Colonic mucosa (tissue), 4 donors: ENCODE results near the gene SMCO4. TPM values are rescaled to one million over a fixed set of nuclear protein-coding genes. Genes with fewer than 3 reads are reported as not detected.

Experiments
- DNase-seq: peaks from one replicate; pipeline ENCODE4 v3.0.0-alpha.2; 2020
- H3K27ac ChIP-seq: fragments of 200-600 bp; one replicate; pipeline ENCODE4 v1.8.0; 2021
- H3K27me3 ChIP-seq: fragments of 200-600 bp; one replicate; pipeline ENCODE4 v1.8.0; 2021
- H3K36me3 ChIP-seq: fragments of 200-600 bp; one replicate; pipeline ENCODE4 v1.8.0; 2021
- H3K4me1 ChIP-seq: fragments of 200-600 bp; one replicate; pipeline ENCODE4 v1.8.0; 2021; ENCODE audit warnings: mild to moderate bottlenecking
- H3K4me3 ChIP-seq: fragments of 200-600 bp; one replicate; pipeline ENCODE4 v1.8.0; 2021
- H3K9ac ChIP-seq, 2 donors: one replicate each; pipeline ENCODE4 v1.7.0; 2013; ENCODE audit warnings: control low read depth in 2 of 2, low read depth in 2 of 2, low read length in 2 of 2
- H3K9me3 ChIP-seq: fragments of 200-600 bp; one replicate; pipeline ENCODE4 v1.8.0; 2021
- CTCF ChIP-seq: fragments of 200-600 bp; IDR thresholded peaks from one replicate; pipeline ENCODE4 v1.8.0; 2022; ENCODE audit warnings: antibody characterized with exemption, mild to moderate bottlenecking
- intact Hi-C: fragments of 100-400 bp; cut with DNase I; formaldehyde crosslinking; loops from one replicate; pipeline ENCODE4 v1.14.1; 2022
- total RNA-seq, 2 donors: library from RNA; stranded (reverse); fragmentation: NEBNext Ultra II Directional in 1 of 2; extraction: Animal tissue kit (Norgen Biotek cat#: 25700) in 1 of 2; gene quantifications; one replicate each; pipeline ENCODE4 v1.2.1, GENCODE V29; 2021
- donor health status: healthy.
- donor health status: DM: no; HTN: no; CAD: no.
- donor health status: DM: no; HTN: no; CAD: no.

SMCO4 gene
- total RNA-seq, 2 donors from 2014 or later, result 47.2 to 73.7 TPM

GRCh38 chr11:93569496-93569895 lies 26.3 kb upstream of the SMCO4 start:
- Histone ChIP-seq H3K36me3 (no peaks in the 10 kb centered on the region), H3K4me1 (no peaks in the 10 kb centered on the region), H3K9me3 (no peaks in the 10 kb centered on the region), H3K27me3 (no peaks in the 10 kb centered on the region), H3K27ac (no peak overlapping the region), H3K4me3 (no peak overlapping the region), H3K9ac (no peak overlapping the region)
- intact Hi-C loops, result no loop called here
- no peak for DNase-seq
- no peak for TF ChIP-seq CTCF

- H3K9me3 ChIP-seq, result no peaks in the 10 kb centered on the region
- no peak for TF ChIP-seq CTCF
- H3K4me1 ChIP-seq, result no peaks in the 10 kb centered on the region
- H3K27ac ChIP-seq, result no peak overlapping the region
- intact Hi-C loops, result no loop called here
- no peaks in the 10 kb centered on the region for H3K27me3 ChIP-seq
- H3K4me3 ChIP-seq, result no peak overlapping the region
- DNase-seq, result no peak
- no peak overlapping the region for H3K9ac ChIP-seq
- no peaks in the 10 kb centered on the region for H3K36me3 ChIP-seq
Observed at GRCh38 chr11:93568726-93569125, 25.5 kb upstream of the SMCO4 start.

GRCh38 chr11:93567401-93567895 lies 24.3 kb upstream of the SMCO4 start:
- no peak for TF ChIP-seq CTCF
- no peak overlapping the region for H3K9ac ChIP-seq
- no peaks in the 10 kb centered on the region for H3K36me3 ChIP-seq
- no peaks in the 10 kb centered on the region for H3K27me3 ChIP-seq
- H3K27ac ChIP-seq, result no peak overlapping the region
- H3K9me3 ChIP-seq, result no peaks in the 10 kb centered on the region
- DNase-seq, result peak; percentile 50
- H3K4me3 ChIP-seq, result no peak overlapping the region
- intact Hi-C loops, result no loop called here
- no peaks in the 10 kb centered on the region for H3K4me1 ChIP-seq

- TF ChIP-seq CTCF, result no peak
- H3K4me1 ChIP-seq, result no peaks in the 10 kb centered on the region
- DNase-seq, result no peak
- H3K27me3 ChIP-seq, result no peaks in the 10 kb centered on the region
- no peak overlapping the region for H3K27ac ChIP-seq
- H3K36me3 ChIP-seq, result no peaks in the 10 kb centered on the region
- no peak overlapping the region for H3K4me3 ChIP-seq
- no peak overlapping the region for H3K9ac ChIP-seq
- intact Hi-C loops, result no loop called here
- no peaks in the 10 kb centered on the region for H3K9me3 ChIP-seq
Observed at GRCh38 chr11:93564895-93565294, 21.7 kb upstream of the SMCO4 start.

- TF ChIP-seq CTCF, result no peak
- no peak for DNase-seq
- Histone ChIP-seq H3K9me3 (no peaks in the 10 kb centered on the region), H3K4me3 (no peak overlapping the region), H3K9ac (no peak overlapping the region), H3K36me3 (no peaks in the 10 kb centered on the region), H3K27me3 (no peaks in the 10 kb centered on the region), H3K4me1 (no peaks in the 10 kb centered on the region), H3K27ac (no peak overlapping the region)
- intact Hi-C loops, result no loop called here
Observed at GRCh38 chr11:93563857-93564256, 20.7 kb upstream of the SMCO4 start.
